GM21825 (cell line): ENCODE measurements around the gene FRMPD2.
A peak's percentile ranks its signal among the peaks of the same experiment; 100 is the strongest.
"Not testable (repeated sequence)": the region's sequence is repeated elsewhere in the genome, so short reads cannot be mapped to it uniquely, and the experiment has no call there.

Experiments
- ATAC-seq: cut with Tn5 transposase; IDR thresholded peaks from one replicate; pipeline ENCODE4 v1.9.1; 2021; ENCODE audit warnings: mild to moderate bottlenecking, moderate library complexity; ENCODE audit not compliant: unreplicated experiment

FRMPD2 gene

DNA sequence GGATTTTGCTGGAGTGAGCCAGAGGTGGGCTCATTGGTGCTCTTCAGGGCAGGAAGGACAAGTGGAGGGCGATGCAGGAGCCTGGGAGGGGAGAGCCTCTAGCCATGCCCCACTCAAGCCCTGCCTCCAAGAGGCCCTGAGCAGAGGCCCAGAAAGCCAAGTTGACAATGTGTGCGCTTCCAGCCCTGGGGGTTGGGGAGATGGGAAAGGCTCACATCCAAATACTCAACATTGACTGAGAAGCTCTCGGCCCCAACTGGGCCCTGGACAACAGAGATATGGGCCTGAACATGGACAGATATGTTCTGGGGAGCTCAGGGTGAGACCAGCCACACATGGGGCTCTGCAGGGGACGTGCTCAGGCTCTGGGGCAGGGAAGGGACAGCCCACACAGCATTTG is 39.0 kb downstream of the FRMPD2 start:
- no peak for ATAC-seq

GRCh38 chr10:48234787-48235186 is 39.7 kb downstream of the FRMPD2 start:
- ATAC-seq: no peak

DNA sequence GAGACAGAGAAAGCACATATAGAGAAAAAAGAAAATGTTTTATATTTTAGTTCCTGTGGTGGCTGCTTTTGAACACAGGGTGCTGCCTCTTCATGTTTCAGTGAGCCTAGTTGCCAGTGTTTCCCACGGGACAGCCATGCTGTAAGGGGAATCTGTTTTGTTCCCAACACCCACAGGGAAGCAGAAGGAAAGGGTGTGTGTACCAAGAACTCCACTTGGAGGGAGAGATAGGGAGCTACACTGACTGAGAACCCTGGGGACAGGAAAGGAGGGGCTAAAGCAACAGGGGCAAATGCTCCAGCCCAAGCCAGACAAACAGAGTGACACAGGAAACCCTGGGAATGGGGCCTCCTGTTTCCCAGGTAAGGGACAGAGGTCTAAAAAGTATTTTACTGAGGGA is 40.2 kb downstream of the FRMPD2 start:
- ATAC-seq: no peak

DNA sequence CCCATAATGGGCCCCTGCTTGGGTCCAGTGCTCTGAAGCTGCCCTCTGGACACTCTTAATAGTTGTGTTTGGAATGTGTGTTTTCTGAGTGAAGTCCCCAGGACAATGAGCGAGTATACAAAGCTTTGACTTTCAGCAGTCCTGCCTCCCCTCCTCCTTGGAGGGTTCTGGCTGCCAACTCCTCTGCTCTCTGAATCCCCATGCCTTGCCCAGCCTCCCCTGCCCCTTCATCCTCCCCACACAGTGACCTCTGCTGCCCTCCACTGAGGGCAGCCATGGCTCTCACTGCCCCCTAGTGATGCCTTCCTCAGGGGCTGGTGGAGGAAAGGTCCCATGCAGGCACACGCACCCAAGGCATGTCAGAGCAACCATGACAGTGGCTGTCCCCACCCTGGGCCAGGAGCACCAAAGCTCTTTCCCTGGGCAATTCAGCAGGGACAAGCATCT is 40.9 kb downstream of the FRMPD2 start:
- no peak for ATAC-seq

DNA sequence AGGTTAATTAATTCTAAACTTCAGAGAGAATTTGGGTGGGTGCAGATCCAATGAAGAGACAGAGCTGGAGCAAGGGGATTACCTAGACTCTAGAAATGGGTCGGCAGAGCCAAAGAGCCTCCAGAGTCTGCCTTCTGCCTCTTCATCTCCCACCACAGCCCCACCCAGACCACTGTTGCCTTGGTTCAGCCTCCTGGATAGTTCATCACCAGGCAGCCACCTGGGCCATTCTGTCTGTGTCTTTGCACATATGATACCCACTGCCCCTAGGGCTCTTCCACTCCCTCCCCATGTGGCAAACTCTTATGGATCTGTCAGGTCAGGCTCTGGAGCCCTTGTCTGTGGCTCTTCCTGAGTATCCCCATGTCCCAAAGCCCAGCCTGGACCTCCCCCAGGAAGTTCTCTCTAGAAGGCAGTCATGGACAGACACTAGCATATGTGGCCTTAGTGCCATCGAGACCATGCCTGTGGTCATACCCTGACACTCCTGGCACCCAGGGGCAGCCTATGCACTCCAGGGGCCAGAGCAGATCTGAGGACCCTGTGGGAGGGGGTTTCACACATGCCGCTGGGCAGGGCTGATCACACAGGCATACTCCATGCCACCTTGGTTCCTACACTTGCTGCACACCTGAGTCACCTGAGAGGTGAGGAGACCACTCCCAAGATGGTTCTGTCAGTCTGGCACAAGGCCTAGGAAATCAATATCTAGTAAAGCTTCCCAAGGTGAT is 41.6 kb downstream of the FRMPD2 start:
- ATAC-seq: no peak

GRCh38 chr10:48231699-48232315 is 42.7 kb downstream of the FRMPD2 start:
- ATAC-seq: peak; percentile 70

GRCh38 chr10:48231178-48231577 is 43.3 kb downstream of the FRMPD2 start:
- peak; percentile 40 for ATAC-seq

GRCh38 chr10:48227213-48227612 is 47.3 kb downstream of the FRMPD2 start:
- no peak for ATAC-seq

DNA sequence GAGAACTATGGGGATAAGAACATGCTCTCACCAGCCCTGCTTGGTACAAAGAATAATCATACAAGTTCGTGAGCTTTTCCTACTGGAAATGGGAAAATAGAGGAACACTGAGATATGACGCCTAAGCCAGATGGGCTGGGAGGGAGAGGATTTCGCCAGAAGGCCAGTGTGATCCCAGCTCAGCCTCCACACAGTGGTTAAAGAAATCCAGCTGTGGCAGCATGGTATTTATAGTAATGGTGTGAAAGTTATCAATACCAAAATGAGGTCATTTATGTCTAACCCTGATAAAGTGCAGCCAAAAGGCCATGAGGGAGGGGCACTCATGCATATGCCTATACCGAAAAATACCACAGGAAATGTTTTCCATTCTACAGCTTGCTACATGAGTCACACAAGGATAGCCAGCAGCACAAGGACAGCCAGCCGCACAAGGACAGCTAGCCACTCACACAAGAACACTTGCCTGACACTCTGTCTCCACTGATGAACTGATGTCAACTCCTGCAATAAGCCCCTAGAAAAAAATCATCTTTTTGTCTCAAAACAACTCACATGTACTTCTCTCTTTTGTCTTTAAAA is 49.4 kb downstream of the FRMPD2 start:
- ATAC-seq: no peak

DNA sequence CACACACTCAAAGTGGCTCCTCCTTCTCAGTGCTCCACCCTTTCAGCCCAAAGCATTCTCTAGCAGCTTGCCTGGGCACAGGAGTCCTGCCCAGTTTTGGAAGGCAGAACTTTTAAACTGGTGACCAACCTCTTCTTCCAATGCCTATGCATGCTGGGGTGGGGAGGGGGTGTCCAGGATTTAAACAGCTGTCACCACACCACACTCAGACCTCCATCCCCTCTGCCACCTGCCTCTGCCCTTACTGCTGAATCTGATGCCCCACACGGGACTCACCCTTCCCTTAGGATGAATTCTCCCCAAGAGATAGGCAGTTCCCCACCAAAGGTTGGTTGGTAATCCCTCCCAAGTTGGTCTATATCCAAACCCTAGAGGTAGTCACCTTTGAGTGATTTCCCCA is 50.2 kb downstream of the FRMPD2 start:
- ATAC-seq: no peak

DNA sequence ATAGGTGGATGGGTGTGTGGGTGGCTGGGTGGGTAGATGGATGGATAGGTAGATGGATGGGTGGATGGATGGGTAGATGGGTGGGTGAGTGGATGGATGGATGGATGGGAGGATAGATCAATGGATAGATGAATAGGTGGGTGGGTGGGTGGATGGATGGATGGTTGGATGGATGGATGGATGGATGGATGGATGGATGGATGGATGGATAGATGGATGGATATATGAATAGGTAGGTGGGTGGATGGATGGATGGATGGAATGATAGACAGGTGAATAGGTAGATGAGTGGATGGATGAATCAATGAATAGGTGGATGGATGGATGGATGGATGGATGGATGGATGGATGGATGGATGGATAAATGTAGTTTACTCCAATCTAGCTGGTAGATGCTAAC is 52.7 kb downstream of the FRMPD2 start:
- no peak for ATAC-seq

GRCh38 chr10:48221031-48221430 is 53.5 kb downstream of the FRMPD2 start:
- not testable (repeated sequence) for ATAC-seq

- no peak for ATAC-seq
Measured at GRCh38 chr10:48219194-48219593, 55.3 kb downstream of the FRMPD2 start.

GRCh38 chr10:48216744-48217143 is 57.8 kb downstream of the FRMPD2 start:
- ATAC-seq: no peak

DNA sequence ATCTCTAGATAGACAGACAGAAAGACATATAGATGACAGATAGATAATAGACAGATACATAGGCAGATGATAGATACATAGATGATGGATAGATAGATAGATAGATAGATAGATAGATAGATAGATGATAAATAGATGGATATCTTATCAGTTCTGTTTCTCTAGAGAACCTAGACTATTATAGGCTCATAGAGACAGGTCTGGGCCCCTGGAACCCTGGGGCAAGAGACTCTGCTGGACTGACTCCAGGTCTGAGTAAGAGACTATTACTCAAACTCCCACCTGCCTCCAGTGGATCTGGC is 58.3 kb downstream of the FRMPD2 start:
- no peak for ATAC-seq

DNA sequence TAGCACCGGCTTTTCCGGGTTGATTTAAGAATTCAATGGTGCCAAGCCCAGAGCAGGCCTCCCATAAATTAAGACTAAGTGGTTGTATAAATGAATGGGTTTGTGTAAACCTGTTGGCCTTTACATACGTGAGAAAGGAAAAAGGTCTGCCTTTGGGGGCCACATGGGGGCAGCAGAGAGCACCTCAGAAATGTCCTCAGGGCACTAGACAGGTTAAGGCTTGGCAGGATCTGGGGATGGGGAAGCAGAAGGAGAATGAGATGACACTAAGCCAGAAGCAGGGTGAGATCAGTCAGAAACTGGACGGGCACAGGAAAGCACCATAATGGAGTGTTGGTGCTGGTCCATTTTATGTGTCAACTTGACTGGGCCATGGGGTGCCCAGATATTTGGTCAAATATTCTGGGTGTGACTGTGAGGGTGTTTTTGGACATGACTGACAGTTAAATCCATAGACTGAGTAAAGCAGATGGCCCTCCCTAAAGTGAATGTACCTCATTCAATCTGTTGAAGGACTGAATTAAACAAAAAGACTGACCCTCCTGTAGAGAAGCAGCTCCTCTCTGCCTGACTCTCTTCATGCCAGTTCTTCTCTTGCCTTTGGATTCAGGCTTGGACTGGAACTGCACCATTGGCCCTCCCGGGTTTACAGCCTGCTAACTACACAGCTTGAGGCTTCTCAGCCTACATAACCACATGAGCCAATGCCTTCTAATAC is 58.9 kb downstream of the FRMPD2 start:
- ATAC-seq: no peak

GRCh38 chr10:48214716-48215485 is 59.6 kb downstream of the FRMPD2 start:
- no peak for ATAC-seq

- ATAC-seq: no peak
Measured at GRCh38 chr10:48213047-48213446, 61.4 kb downstream of the FRMPD2 start.

GRCh38 chr10:48211777-48212176 is 62.7 kb downstream of the FRMPD2 start:
- ATAC-seq: no peak

DNA sequence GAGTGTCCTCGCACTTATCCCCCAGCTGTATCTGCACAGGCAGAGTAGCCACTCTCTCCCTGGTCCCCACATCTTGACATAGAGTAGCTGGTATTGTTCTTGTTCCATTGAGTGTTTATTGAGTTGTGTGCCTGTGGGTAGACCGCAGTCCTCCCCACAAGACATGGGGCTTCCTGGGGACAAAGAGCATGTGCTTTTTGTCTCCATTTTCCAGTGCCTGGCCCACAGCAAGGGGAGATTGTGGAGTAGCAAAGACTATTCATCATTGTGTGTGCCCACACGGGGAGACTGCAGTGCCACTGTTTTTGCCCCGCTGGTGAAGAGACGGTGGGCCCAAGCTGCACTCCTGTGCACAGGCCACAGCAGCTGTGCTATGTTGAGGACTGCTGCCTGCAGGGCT is 63.5 kb downstream of the FRMPD2 start:
- ATAC-seq: no peak

GRCh38 chr10:48210391-48210790 is 64.1 kb downstream of the FRMPD2 start:
- no peak for ATAC-seq
